ENCODE measurements around the gene KCTD2. TPM values are rescaled to one million over a fixed set of nuclear protein-coding genes. Genes with fewer than 3 reads are reported as not detected.

The KCTD2 gene
- total and polyA plus RNA-seq, 9 of the 15 experiments (the other 6 are each of a cell fraction or from before 2014, with no cell fraction given), result 1.7 to 32.9 (median 15.8) TPM

DNA sequence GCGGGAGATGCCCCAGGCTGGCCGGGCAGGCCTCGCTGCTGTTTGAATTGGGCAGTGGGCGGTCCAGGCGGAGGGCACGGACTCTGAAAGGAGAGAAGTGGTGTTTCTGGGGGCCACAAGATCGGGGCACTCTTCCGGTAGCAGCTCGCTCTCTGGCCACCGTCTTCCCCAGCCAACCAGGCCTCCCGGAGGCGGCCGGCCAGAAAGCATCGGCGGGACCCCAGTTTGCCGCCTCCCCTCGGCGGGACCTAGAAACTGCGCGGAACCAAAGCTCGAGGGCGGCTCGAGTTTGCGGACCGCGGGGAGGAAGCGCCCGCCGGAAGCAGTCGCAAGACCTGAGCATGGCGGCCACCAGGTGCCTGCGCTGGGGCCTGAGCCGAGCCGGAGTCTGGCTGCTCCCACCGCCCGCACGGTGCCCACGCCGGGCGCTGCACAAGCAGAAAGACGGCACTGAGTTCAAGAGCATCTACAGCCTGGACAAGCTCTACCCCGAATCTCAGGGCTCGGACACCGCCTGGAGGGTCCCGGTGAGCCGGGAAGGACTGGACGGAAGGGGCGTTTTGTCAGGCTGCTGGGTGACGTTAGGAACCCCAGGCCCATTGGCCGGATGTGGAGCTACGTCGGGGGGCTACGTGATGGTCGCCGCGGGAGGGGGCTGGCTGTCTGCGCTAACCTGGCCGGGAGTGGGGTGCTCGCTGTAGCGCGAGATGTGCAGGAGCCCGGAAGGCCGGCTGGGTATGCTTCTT, 34.5 kb upstream of the KCTD2 start, which contains the start of gene MRPL58 (continued):
- no peak for TF ChIP-seq ZNF512 (tag; IDR thresholded peaks at IDR 0.05)
- no peak for TF ChIP-seq ZNF398 (CRISPR knock-in tag; IDR thresholded peaks at IDR 0.05)
- 0 out of 2 replicates have a peak, but pooled peaks have one; percentile 30 for TF ChIP-seq MGA (IDR thresholded peaks at IDR 0.05)
- peak; percentile 54 for TF ChIP-seq ZNF24 (IDR thresholded peaks at IDR 0.05)
- TF ChIP-seq FIP1L1 (IDR thresholded peaks at IDR 0.05; ENCODE audit: low read depth, low read length, poor library complexity, severe bottlenecking), result peak; percentile 84
- TF ChIP-seq, protein P1, sequence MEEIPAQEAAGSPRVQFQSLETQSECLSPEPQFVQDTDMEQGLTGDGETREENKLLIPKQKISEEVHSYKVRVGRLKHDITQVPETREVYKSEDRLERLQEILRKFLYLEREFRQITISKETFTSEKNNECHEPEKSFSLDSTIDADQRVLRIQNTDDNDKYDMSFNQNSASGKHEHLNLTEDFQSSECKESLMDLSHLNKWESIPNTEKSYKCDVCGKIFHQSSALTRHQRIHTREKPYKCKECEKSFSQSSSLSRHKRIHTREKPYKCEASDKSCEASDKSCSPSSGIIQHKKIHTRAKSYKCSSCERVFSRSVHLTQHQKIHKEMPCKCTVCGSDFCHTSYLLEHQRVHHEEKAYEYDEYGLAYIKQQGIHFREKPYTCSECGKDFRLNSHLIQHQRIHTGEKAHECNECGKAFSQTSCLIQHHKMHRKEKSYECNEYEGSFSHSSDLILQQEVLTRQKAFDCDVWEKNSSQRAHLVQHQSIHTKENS (CRISPR knock-in tag; IDR thresholded peaks at IDR 0.05), result no peak
- no peak for TF ChIP-seq FOXA3 (CRISPR knock-in tag; conservative IDR thresholded peaks at IDR 0.05 in 1 of 2, IDR thresholded peaks at IDR 0.05 in 1 of 2)
- peak; percentile 96 for TF ChIP-seq ZC3H11A (IDR thresholded peaks at IDR 0.05; ENCODE audit: low read depth, low read length)
- peak; percentile 81 for TF ChIP-seq CREM (IDR thresholded peaks at IDR 0.05; ENCODE audit: low read depth)
- TF ChIP-seq FOS (IDR thresholded peaks at IDR 0.05; ENCODE audit: extremely low read depth, insufficient read length), result no peak
